Testis (tissue), 2 donors: ENCODE results near the gene FERMT1.

ENCODE experiments used
- POLR2A ChIP-seq: fragments of 450-650 bp; IDR thresholded peaks from one replicate; pipeline ENCODE4 v1.6.1; 2017; ENCODE audit warnings: antibody characterized with exemption, mild to moderate bottlenecking, moderate library complexity
- TF ChIP-seq, protein P1 (sequence below), 3 experiments: fragments of 450-650 bp in 2 of 3; fragments of 200-600 bp in 1 of 3; sonication (generic) in 1 of 3; IDR thresholded peaks; one replicate each; pipeline ENCODE4 v1.5.1; 2016 to 2019; ENCODE audit warnings: antibody characterized with exemption in 3 of 3, mild to moderate bottlenecking in 2 of 3, moderate library complexity in 1 of 3

- TF ChIP-seq, protein P1, sequence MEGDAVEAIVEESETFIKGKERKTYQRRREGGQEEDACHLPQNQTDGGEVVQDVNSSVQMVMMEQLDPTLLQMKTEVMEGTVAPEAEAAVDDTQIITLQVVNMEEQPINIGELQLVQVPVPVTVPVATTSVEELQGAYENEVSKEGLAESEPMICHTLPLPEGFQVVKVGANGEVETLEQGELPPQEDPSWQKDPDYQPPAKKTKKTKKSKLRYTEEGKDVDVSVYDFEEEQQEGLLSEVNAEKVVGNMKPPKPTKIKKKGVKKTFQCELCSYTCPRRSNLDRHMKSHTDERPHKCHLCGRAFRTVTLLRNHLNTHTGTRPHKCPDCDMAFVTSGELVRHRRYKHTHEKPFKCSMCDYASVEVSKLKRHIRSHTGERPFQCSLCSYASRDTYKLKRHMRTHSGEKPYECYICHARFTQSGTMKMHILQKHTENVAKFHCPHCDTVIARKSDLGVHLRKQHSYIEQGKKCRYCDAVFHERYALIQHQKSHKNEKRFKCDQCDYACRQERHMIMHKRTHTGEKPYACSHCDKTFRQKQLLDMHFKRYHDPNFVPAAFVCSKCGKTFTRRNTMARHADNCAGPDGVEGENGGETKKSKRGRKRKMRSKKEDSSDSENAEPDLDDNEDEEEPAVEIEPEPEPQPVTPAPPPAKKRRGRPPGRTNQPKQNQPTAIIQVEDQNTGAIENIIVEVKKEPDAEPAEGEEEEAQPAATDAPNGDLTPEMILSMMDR (IDR thresholded peaks at IDR 0.05) = no peak
- TF ChIP-seq POLR2A = no peak
These were observed 93.3 kb downstream of the FERMT1 start for GRCh38 chr20:6029538-6029937.
